Liver (tissue), 3 donors: ENCODE results near the gene LOXL4.

ENCODE experiments used
- CTCF ChIP-seq: fragments of 150-350 bp; IDR thresholded peaks from 2 replicates; pipeline ENCODE4 v1.5.1; 2017; ENCODE audit warnings: improper control_type of control experiment, low read depth, low read length; ENCODE audit not compliant: missing input control
- EGR1 ChIP-seq, 2 donors: IDR thresholded peaks; 2 replicates each; pipeline ENCODE4 v1.6.1; 2016 to 2018; ENCODE audit warnings: antibody characterized with exemption in 2 of 2, low read depth in 2 of 2
- GABPA ChIP-seq, 2 donors: IDR thresholded peaks in 1 of 2; conservative IDR thresholded peaks in 1 of 2; 2 replicates each; pipeline ENCODE4 v1.6.1; 2016; ENCODE audit warnings: antibody characterized with exemption in 2 of 2, mild to moderate bottlenecking in 1 of 2, moderate library complexity in 1 of 2
- HNF4A ChIP-seq, 2 donors: conservative IDR thresholded peaks; 2 replicates each; pipeline ENCODE4 v1.6.1; 2016; ENCODE audit warnings: antibody characterized with exemption in 2 of 2, mild to moderate bottlenecking in 2 of 2
- JUND ChIP-seq, 2 donors: IDR thresholded peaks; 2 replicates each; pipeline ENCODE4 v1.6.1; 2016; ENCODE audit warnings: antibody characterized with exemption in 2 of 2
- NR2F2 ChIP-seq: IDR thresholded peaks from 2 replicates; pipeline ENCODE4 v1.6.1; 2016; ENCODE audit warnings: antibody characterized with exemption
- RAD21 ChIP-seq, 2 donors: IDR thresholded peaks; 2 replicates each; pipeline ENCODE4 v1.6.1; 2016; ENCODE audit warnings: antibody characterized with exemption in 2 of 2, mild to moderate bottlenecking in 2 of 2
- SP1 ChIP-seq: IDR thresholded peaks from 2 replicates; pipeline ENCODE4 v1.6.1; 2018; ENCODE audit warnings: antibody characterized with exemption, mild to moderate bottlenecking
- TAF1 ChIP-seq: conservative IDR thresholded peaks from 2 replicates; pipeline ENCODE4 v1.6.1; 2016; ENCODE audit warnings: antibody characterized with exemption, mild to moderate bottlenecking
- YY1 ChIP-seq: IDR thresholded peaks from 2 replicates; pipeline ENCODE4 v1.6.1; 2016; ENCODE audit warnings: antibody characterized with exemption, mild to moderate bottlenecking
- TF ChIP-seq, protein P1 (sequence below): IDR thresholded peaks from 2 replicates; pipeline ENCODE4 v1.6.1; 2016; ENCODE audit warnings: antibody characterized with exemption, mild to moderate bottlenecking
- TF ChIP-seq, protein P2 (sequence below): IDR thresholded peaks from 2 replicates; pipeline ENCODE4 v1.6.1; 2016; ENCODE audit warnings: antibody characterized with exemption
- TF ChIP-seq, protein P3 (sequence below): IDR thresholded peaks from 2 replicates; pipeline ENCODE4 v1.6.1; 2016; ENCODE audit warnings: antibody characterized with exemption
- donor health status: healthy.
- donor health status: healthy.

DNA sequence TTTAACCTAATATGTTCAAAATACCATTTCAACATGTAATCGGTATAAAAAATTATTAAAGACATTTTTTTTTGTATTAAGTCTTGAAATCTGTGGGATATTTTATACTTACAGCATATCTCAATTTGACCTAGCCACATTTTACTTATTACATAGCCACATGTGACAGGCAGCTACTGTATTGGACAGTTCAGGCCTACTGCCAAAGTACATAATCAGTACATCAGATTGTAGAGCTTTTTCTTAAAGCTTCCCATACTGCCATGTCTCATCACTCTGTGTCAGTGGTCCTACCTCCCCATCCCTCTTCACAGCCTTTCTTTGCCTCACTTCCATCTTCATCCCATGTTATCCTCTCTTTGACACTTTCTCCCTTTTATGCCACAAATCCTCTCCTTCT lies 43.0 kb downstream of the LOXL4 start:
- TF ChIP-seq EGR1 (IDR thresholded peaks at IDR 0.05; ENCODE audit: low read depth in 2 of 2) = no peak
- no peak for TF ChIP-seq CTCF
- TF ChIP-seq, protein P1, sequence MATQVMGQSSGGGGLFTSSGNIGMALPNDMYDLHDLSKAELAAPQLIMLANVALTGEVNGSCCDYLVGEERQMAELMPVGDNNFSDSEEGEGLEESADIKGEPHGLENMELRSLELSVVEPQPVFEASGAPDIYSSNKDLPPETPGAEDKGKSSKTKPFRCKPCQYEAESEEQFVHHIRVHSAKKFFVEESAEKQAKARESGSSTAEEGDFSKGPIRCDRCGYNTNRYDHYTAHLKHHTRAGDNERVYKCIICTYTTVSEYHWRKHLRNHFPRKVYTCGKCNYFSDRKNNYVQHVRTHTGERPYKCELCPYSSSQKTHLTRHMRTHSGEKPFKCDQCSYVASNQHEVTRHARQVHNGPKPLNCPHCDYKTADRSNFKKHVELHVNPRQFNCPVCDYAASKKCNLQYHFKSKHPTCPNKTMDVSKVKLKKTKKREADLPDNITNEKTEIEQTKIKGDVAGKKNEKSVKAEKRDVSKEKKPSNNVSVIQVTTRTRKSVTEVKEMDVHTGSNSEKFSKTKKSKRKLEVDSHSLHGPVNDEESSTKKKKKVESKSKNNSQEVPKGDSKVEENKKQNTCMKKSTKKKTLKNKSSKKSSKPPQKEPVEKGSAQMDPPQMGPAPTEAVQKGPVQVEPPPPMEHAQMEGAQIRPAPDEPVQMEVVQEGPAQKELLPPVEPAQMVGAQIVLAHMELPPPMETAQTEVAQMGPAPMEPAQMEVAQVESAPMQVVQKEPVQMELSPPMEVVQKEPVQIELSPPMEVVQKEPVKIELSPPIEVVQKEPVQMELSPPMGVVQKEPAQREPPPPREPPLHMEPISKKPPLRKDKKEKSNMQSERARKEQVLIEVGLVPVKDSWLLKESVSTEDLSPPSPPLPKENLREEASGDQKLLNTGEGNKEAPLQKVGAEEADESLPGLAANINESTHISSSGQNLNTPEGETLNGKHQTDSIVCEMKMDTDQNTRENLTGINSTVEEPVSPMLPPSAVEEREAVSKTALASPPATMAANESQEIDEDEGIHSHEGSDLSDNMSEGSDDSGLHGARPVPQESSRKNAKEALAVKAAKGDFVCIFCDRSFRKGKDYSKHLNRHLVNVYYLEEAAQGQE = no peak
- TF ChIP-seq, protein P2, sequence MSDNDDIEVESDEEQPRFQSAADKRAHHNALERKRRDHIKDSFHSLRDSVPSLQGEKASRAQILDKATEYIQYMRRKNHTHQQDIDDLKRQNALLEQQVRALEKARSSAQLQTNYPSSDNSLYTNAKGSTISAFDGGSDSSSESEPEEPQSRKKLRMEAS = no peak
- TF ChIP-seq GABPA (IDR thresholded peaks at IDR 0.05 in 1 of 2, conservative IDR thresholded peaks at IDR 0.05 in 1 of 2) = no peak
- no peak for TF ChIP-seq SP1
- no peak for TF ChIP-seq NR2F2
- no peak for TF ChIP-seq RAD21 (IDR thresholded peaks at IDR 0.05)
- TF ChIP-seq TAF1 = no peak
- TF ChIP-seq HNF4A (conservative IDR thresholded peaks at IDR 0.05) = no peak
- TF ChIP-seq, protein P3, sequence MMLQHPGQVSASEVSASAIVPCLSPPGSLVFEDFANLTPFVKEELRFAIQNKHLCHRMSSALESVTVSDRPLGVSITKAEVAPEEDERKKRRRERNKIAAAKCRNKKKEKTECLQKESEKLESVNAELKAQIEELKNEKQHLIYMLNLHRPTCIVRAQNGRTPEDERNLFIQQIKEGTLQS = no peak
- no peak for TF ChIP-seq JUND (IDR thresholded peaks at IDR 0.05)
- no peak for TF ChIP-seq YY1
